Measurements from ENCODE around the gene APOA1.

DNA sequence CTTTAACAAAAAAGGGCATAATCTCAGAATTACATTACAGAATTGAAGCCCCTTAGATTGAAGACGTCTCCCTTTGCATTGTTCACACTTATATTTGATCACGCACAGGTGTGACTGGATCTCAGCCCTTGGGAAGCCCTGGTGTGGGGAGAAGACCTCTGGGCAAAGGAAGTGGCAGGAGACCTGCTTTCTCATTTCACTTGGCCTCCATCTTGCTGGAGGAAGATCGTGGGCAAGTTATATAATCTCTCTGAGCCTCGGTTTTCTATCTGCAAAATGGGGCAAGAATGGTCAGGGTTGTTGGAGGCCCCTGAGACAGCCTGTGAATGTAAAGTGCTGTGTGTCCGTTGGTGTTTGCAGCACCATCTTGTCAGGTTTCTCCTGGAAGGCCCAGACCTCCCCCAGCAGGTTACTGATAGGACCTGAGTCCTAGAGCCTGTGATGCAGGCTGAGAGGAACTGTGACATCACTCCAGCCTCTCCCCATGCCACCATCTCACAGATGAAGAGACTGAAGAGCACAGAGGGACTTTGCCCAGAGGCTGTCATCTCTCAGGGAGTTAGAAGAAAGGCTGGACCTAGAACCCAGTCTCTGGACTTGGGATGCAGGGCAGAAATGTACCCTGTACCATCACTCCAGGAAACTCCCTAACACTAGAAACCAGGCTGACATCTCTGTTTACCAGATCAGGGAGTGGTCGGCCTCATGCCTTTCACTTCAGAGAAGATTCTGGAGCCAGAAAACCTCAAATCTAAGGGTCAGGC is 1.1 kb upstream of the APOA1 start:
- TF ChIP-seq, protein P1, sequence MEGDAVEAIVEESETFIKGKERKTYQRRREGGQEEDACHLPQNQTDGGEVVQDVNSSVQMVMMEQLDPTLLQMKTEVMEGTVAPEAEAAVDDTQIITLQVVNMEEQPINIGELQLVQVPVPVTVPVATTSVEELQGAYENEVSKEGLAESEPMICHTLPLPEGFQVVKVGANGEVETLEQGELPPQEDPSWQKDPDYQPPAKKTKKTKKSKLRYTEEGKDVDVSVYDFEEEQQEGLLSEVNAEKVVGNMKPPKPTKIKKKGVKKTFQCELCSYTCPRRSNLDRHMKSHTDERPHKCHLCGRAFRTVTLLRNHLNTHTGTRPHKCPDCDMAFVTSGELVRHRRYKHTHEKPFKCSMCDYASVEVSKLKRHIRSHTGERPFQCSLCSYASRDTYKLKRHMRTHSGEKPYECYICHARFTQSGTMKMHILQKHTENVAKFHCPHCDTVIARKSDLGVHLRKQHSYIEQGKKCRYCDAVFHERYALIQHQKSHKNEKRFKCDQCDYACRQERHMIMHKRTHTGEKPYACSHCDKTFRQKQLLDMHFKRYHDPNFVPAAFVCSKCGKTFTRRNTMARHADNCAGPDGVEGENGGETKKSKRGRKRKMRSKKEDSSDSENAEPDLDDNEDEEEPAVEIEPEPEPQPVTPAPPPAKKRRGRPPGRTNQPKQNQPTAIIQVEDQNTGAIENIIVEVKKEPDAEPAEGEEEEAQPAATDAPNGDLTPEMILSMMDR (IDR thresholded peaks at IDR 0.05): no peak
- TF ChIP-seq POLR2A (IDR thresholded peaks at IDR 0.05) (no peak), POLR2AphosphoS5 (IDR thresholded peaks at IDR 0.05) (no peak)
